DOHH2 (cell line): Measurements from ENCODE around the gene TTC39A.

Source experiments
- CTCF ChIP-seq: fragments of 200-600 bp; sonication (generic); IDR thresholded peaks from one replicate; pipeline ENCODE4 v1.5.1; 2014; ENCODE audit warnings: antibody characterized with exemption, mild to moderate bottlenecking, low read depth, low read length; ENCODE audit not compliant: poor library complexity, severe bottlenecking
- EZH2phosphoT487 ChIP-seq: fragments of 200-600 bp; sonication (generic); IDR thresholded peaks from 2 replicates; pipeline ENCODE4 v1.6.1; 2017; ENCODE audit warnings: borderline replicate concordance, mild to moderate bottlenecking, antibody characterized with exemption, low read length, moderate library complexity, mixed read lengths

DNA sequence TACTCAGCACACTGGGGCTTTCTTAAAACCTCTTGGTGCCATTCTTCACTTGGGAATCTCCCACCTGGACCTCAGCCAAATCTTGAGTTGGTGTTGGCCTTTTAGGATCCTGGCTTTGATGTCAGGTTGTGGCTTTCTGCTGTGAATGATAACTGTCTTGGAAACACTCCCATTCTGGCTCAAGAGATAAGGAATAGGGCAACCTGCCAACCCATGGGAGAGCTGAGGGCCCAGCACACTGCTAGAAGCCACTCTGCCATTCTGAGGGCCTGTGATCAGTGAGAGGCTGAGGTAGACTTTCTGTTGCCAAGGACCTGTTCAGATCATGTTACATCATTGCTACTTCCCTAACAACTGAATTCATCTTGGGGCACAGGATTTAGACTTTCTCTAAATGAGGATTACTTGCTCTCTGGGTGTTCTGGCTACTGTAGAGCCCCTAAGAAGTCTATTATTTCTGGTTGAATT lies 45.8 kb downstream of the TTC39A start:
- no peak for TF ChIP-seq CTCF
- no peak for TF ChIP-seq EZH2phosphoT487
